MCF 10A (cell line): ENCODE results near the gene CLPSL2. TPM values are rescaled to one million over a fixed set of nuclear protein-coding genes. Genes with fewer than 3 reads are reported as not detected.

ENCODE experiments used
- BruUV-seq: library from RNA; stranded (reverse); fragments of 400-500 nt; replicated peaks from 2 replicates; lab custom pipeline; 2021; lab: Mats Ljungman, UMichigan
- CTCF ChIA-PET: fragments of 300-600 bp; sonication (Branson Sonifier 250); formaldehyde crosslinking; extraction: SDS; loops from one replicate; lab custom pipeline; 2021; ENCODE audit warnings: antibody characterized with exemption, inconsistent platforms; lab: Yijun Ruan, JAX
- POLR2A ChIA-PET: fragments of 300-600, 350-650 bp; sonication (Branson Sonifier 250); formaldehyde crosslinking; extraction: SDS; loops from one replicate; lab custom pipeline; 2020; ENCODE audit warnings: antibody characterized with exemption, inconsistent platforms; lab: Yijun Ruan, JAX
- DNase-seq: peaks from one replicate; pipeline ENCODE4 v3.0.0-alpha.2; 2018; ENCODE audit not compliant: unreplicated experiment
- H3K27ac Mint-ChIP-seq: one replicate; pipeline ENCODE4 v1.8.0; 2022; ENCODE audit warnings: mild to moderate bottlenecking, low read depth, mixed read lengths; ENCODE audit not compliant: unreplicated experiment
- H3K27me3 Mint-ChIP-seq: one replicate; pipeline ENCODE4 v1.8.0; 2022; ENCODE audit warnings: mixed read lengths; ENCODE audit not compliant: insufficient read depth, unreplicated experiment
- H3K36me3 Mint-ChIP-seq: one replicate; pipeline ENCODE4 v1.8.0; 2022; ENCODE audit warnings: mild to moderate bottlenecking, moderate library complexity, mixed read lengths; ENCODE audit not compliant: insufficient read depth, unreplicated experiment
- H3K4me1 Mint-ChIP-seq: one replicate; pipeline ENCODE4 v1.8.0; 2022; ENCODE audit warnings: mixed read lengths; ENCODE audit not compliant: insufficient read depth, unreplicated experiment
- H3K4me3 Mint-ChIP-seq: one replicate; pipeline ENCODE4 v1.8.0; 2022; ENCODE audit warnings: mild to moderate bottlenecking, moderate library complexity, mixed read lengths; ENCODE audit not compliant: unreplicated experiment
- H3K9me3 Mint-ChIP-seq: one replicate; pipeline ENCODE4 v1.8.0; 2022; ENCODE audit warnings: mixed read lengths; ENCODE audit not compliant: unreplicated experiment
- CTCF ChIP-seq: fragments of 200-600 bp; IDR thresholded peaks from one replicate; pipeline ENCODE4 v1.8.0; 2022; ENCODE audit warnings: antibody characterized with exemption, mild to moderate bottlenecking; ENCODE audit not compliant: unreplicated experiment
- intact Hi-C: fragments of 100-400 bp; cut with micrococcal nuclease; formaldehyde crosslinking; loops from 2 replicates; pipeline ENCODE4 v1.14.1; 2022
- total RNA-seq: library from RNA; stranded (reverse); gene quantifications from 2 replicates; pipeline ENCODE4 v1.2.3, GENCODE V29; 2022

The CLPSL2 gene
- total RNA-seq, 1 experiment from 2014 or later = not detected

- Mint-ChIP-seq H3K27ac (no peak overlapping the region), H3K36me3 (no peaks in the 10 kb centered on the region), H3K4me1 (peaks cover 40% of the 10 kb centered on the region), H3K9me3 (no peaks in the 10 kb centered on the region), H3K27me3 (peaks cover 13% of the 10 kb centered on the region), H3K4me3 (no peak overlapping the region)
- BruUV-seq = no TSS peak
- CTCF ChIA-PET = interaction anchor here (0.7 kb wide), 1 partner anchor 911 kb away, joined by 3 read pairs; no protein-coding TSS in a partner anchor
- POLR2A ChIA-PET = no interaction called here
- TF ChIP-seq CTCF = no peak
- intact Hi-C loops = no loop called here
- DNase-seq = no peak
These were observed 4.9 kb downstream of the CLPSL2 start for GRCh38 chr6:35781290-35781689.

GRCh38 chr6:35782424-35782823, 6.0 kb downstream of the CLPSL2 start:
- peaks cover 13% of the 10 kb centered on the region for H3K27me3 Mint-ChIP-seq
- peaks cover 32% of the 10 kb centered on the region for H3K4me1 Mint-ChIP-seq
- H3K4me3 Mint-ChIP-seq = no peak overlapping the region
- intact Hi-C loops = no loop called here
- POLR2A ChIA-PET = interaction anchor here (0.6 kb wide), 3 partner anchors 18 to 319 kb away, joined by 3 to 4 read pairs (median 3); no protein-coding TSS in a partner anchor
- no TSS peak for BruUV-seq
- H3K27ac Mint-ChIP-seq = no peak overlapping the region
- peak; percentile 82 for DNase-seq
- no peaks in the 10 kb centered on the region for H3K36me3 Mint-ChIP-seq
- H3K9me3 Mint-ChIP-seq = no peaks in the 10 kb centered on the region
- TF ChIP-seq CTCF = no peak
- CTCF ChIA-PET = no interaction called here

- Mint-ChIP-seq H3K36me3 (no peaks in the 10 kb centered on the region), H3K27me3 (peaks cover 28% of the 10 kb centered on the region), H3K27ac (no peak overlapping the region), H3K9me3 (no peaks in the 10 kb centered on the region), H3K4me1 (peaks cover 23% of the 10 kb centered on the region), H3K4me3 (no peak overlapping the region)
- BruUV-seq = no TSS peak
- no peak for DNase-seq
- no peak for TF ChIP-seq CTCF
- intact Hi-C loops = no loop called here
- ChIA-PET CTCF (interaction anchor here (0.6 to 0.7 kb wide), 3 partner anchors 261 to 440 kb away, joined by 3 to 4 read pairs (median 3); no protein-coding TSS in a partner anchor), POLR2A (no interaction called here)
These were observed 7.8 kb downstream of the CLPSL2 start for GRCh38 chr6:35784200-35784599.

GRCh38 chr6:35786272-35786671, 9.9 kb downstream of the CLPSL2 start:
- no peaks in the 10 kb centered on the region for H3K9me3 Mint-ChIP-seq
- peaks cover 19% of the 10 kb centered on the region for H3K4me1 Mint-ChIP-seq
- no peaks in the 10 kb centered on the region for H3K36me3 Mint-ChIP-seq
- TF ChIP-seq CTCF = no peak
- H3K27ac Mint-ChIP-seq = no peak overlapping the region
- intact Hi-C loops = no loop called here
- no peak for DNase-seq
- peaks cover 31% of the 10 kb centered on the region for H3K27me3 Mint-ChIP-seq
- ChIA-PET POLR2A (interaction anchor here (2.7 kb wide), 1 partner anchor 11 kb away, joined by 12 read pairs; the partner anchor contains the start of gene CLPS), CTCF (no interaction called here)
- BruUV-seq = no TSS peak
- H3K4me3 Mint-ChIP-seq = no peak overlapping the region
